Activated T-cell treated with anti-CD3 and anti-CD28 coated beads, Interleukin-2, amount 50 U/mL, for 1 hour (primary cell): ENCODE data around the gene NME4.

Experiments
- DNase-seq: peaks from one replicate; pipeline ENCODE4 v3.0.0-alpha.2; 2020

NME4 gene

GRCh38 chr16:363766-364490 is 33.1 kb upstream of the NME4 start:
- DNase-seq: no peak

GRCh38 chr16:364595-365491 is 32.2 kb upstream of the NME4 start:
- DNase-seq: no peak

- DNase-seq: no peak
Measured at GRCh38 chr16:366476-366875, 30.5 kb upstream of the NME4 start.

- no peak for DNase-seq
Measured at GRCh38 chr16:367333-367903, 29.6 kb upstream of the NME4 start.

- no peak for DNase-seq
Measured at GRCh38 chr16:368388-369158, 28.4 kb upstream of the NME4 start.

- DNase-seq: no peak
Measured at GRCh38 chr16:369275-369865, 27.6 kb upstream of the NME4 start.

GRCh38 chr16:369866-370436 is 27.0 kb upstream of the NME4 start:
- no peak for DNase-seq

- peak; percentile 90 for DNase-seq
Measured at GRCh38 chr16:370443-370842, 26.6 kb upstream of the NME4 start, which contains the start of gene MRPL28. Gene MRPL28, minus strand, starts transcription at chr16:370538. Its CDS starts 320 bp downstream, at chr16:370218.

- DNase-seq: no peak
Measured at GRCh38 chr16:370979-371514, 26.0 kb upstream of the NME4 start.

- no peak for DNase-seq
Measured at GRCh38 chr16:371515-372301, 25.3 kb upstream of the NME4 start.

GRCh38 chr16:372302-372983 is 24.6 kb upstream of the NME4 start:
- no peak for DNase-seq

- DNase-seq: no peak
Measured at GRCh38 chr16:373020-373598, 23.9 kb upstream of the NME4 start.

- DNase-seq: no peak
Measured at GRCh38 chr16:373848-374615, 23.0 kb upstream of the NME4 start.

- DNase-seq: no peak
Measured at GRCh38 chr16:374616-374926, 22.4 kb upstream of the NME4 start.

- DNase-seq: no peak
Measured at GRCh38 chr16:375212-375611, 21.8 kb upstream of the NME4 start.

GRCh38 chr16:375927-376816 is 20.8 kb upstream of the NME4 start:
- DNase-seq: no peak

- no peak for DNase-seq
Measured at GRCh38 chr16:376817-377418, 20.1 kb upstream of the NME4 start.

GRCh38 chr16:377419-377951 is 19.5 kb upstream of the NME4 start:
- DNase-seq: no peak
